Measurements from ENCODE around the gene ATMIN. TPM values are rescaled to one million over a fixed set of nuclear protein-coding genes. Genes with fewer than 3 reads are reported as not detected.

Gene ATMIN
- total RNA-seq, 1 donor from 2014 or later: 51.4 TPM

GRCh38 chr16:81001330-81001729, 34.3 kb upstream of the ATMIN start:
- H3K27ac Mint-ChIP-seq (ENCODE audit: unreplicated experiment): no peak overlapping the region
- peaks cover 14% of the 10 kb centered on the region for H3K9me3 Mint-ChIP-seq
- peaks cover 16% of the 10 kb centered on the region for H3K36me3 Mint-ChIP-seq (ENCODE audit: low read depth)
- no peak for DNase-seq (ENCODE audit: low read depth, low spot score)
- peaks cover 27% of the 10 kb centered on the region for H3K4me1 Mint-ChIP-seq
- no peak overlapping the region for H3K4me3 Mint-ChIP-seq
- TF ChIP-seq CTCF (conservative IDR thresholded peaks at IDR 0.05): no peak
- peaks cover 3% of the 10 kb centered on the region for H3K27me3 Mint-ChIP-seq (ENCODE audit: low read depth)

- peaks cover 3% of the 10 kb centered on the region for H3K27me3 Mint-ChIP-seq (ENCODE audit: low read depth)
- H3K36me3 Mint-ChIP-seq (ENCODE audit: low read depth): peaks cover 16% of the 10 kb centered on the region
- peaks cover 40% of the 10 kb centered on the region for H3K4me1 Mint-ChIP-seq
- H3K9me3 Mint-ChIP-seq: peaks cover 14% of the 10 kb centered on the region
- TF ChIP-seq CTCF (conservative IDR thresholded peaks at IDR 0.05): no peak
- H3K4me3 Mint-ChIP-seq: peak overlapping the region; percentile 18
- no peak overlapping the region for H3K27ac Mint-ChIP-seq (ENCODE audit: unreplicated experiment)
- no peak for DNase-seq (ENCODE audit: low read depth, low spot score)
Measured at GRCh38 chr16:81003064-81003463, 32.6 kb upstream of the ATMIN start.

GRCh38 chr16:81003610-81004460, 31.8 kb upstream of the ATMIN start:
- Mint-ChIP-seq H3K9me3 (peaks cover 7% of the 10 kb centered on the region), H3K27ac (ENCODE audit: unreplicated experiment) (no peak overlapping the region), H3K27me3 (ENCODE audit: low read depth) (peaks cover 3% of the 10 kb centered on the region), H3K4me3 (peak overlapping the region; percentile 18), H3K36me3 (ENCODE audit: low read depth) (peaks cover 14% of the 10 kb centered on the region), H3K4me1 (peaks cover 48% of the 10 kb centered on the region)
- no peak for TF ChIP-seq CTCF (conservative IDR thresholded peaks at IDR 0.05)
- no peak for DNase-seq (ENCODE audit: low read depth, low spot score)

GRCh38 chr16:81004646-81005353, 30.8 kb upstream of the ATMIN start:
- no peak for DNase-seq (ENCODE audit: low read depth, low spot score)
- Mint-ChIP-seq H3K36me3 (ENCODE audit: low read depth) (peaks cover 7% of the 10 kb centered on the region), H3K27me3 (ENCODE audit: low read depth) (peaks cover 3% of the 10 kb centered on the region), H3K9me3 (no peaks in the 10 kb centered on the region), H3K27ac (ENCODE audit: unreplicated experiment) (no peak overlapping the region), H3K4me1 (peaks cover 56% of the 10 kb centered on the region), H3K4me3 (peak overlapping the region; percentile 85)
- TF ChIP-seq CTCF (conservative IDR thresholded peaks at IDR 0.05): peak; percentile 78

- peak overlapping the region; percentile 100 for H3K27ac Mint-ChIP-seq (ENCODE audit: unreplicated experiment)
- H3K4me1 Mint-ChIP-seq: peaks cover 58% of the 10 kb centered on the region
- no peak for DNase-seq (ENCODE audit: low read depth, low spot score)
- peaks cover 3% of the 10 kb centered on the region for H3K27me3 Mint-ChIP-seq (ENCODE audit: low read depth)
- H3K36me3 Mint-ChIP-seq (ENCODE audit: low read depth): peaks cover 4% of the 10 kb centered on the region
- no peak for TF ChIP-seq CTCF (conservative IDR thresholded peaks at IDR 0.05)
- H3K9me3 Mint-ChIP-seq: no peaks in the 10 kb centered on the region
- H3K4me3 Mint-ChIP-seq: peak overlapping the region; percentile 97
Measured at GRCh38 chr16:81005610-81006161, 30.0 kb upstream of the ATMIN start.

All from neural crest cell (in vitro differentiated cells).